ENCODE results near the gene PPP4R1.

GRCh38 chr18:9574473-9575115, 39.8 kb downstream of the PPP4R1 start:
- no peak for TF ChIP-seq CTCF (optimal IDR thresholded peaks at IDR 0.05 in 1 of 3, IDR thresholded peaks at IDR 0.05 in 1 of 3, conservative IDR thresholded peaks at IDR 0.05 in 1 of 3; ENCODE audit: extremely low read depth in 1 of 3, insufficient read depth in 2 of 3, low read length in 3 of 3)
- no peak for TF ChIP-seq EZH2 (IDR thresholded peaks at IDR 0.05; ENCODE audit: low read length)

All from keratinocyte (primary cell).